GM19193 (cell line): ENCODE results near the gene SDSL.

Experiments
- POLR2A ChIP-seq: IDR thresholded peaks from 4 replicates; pipeline ENCODE4 v1.6.1; 2011; ENCODE audit not compliant: insufficient read depth, insufficient read length; ENCODE audit errors: extremely low read depth

Gene SDSL

GRCh38 chr12:113472191-113473121, 50.3 kb downstream of the SDSL start:
- TF ChIP-seq POLR2A = no peak

GRCh38 chr12:113473400-113473799, 51.2 kb downstream of the SDSL start:
- no peak for TF ChIP-seq POLR2A

GRCh38 chr12:113473942-113474341, 51.8 kb downstream of the SDSL start:
- TF ChIP-seq POLR2A = no peak

GRCh38 chr12:113474635-113475436, 52.7 kb downstream of the SDSL start:
- TF ChIP-seq POLR2A = no peak

GRCh38 chr12:113475451-113476175, 53.4 kb downstream of the SDSL start:
- TF ChIP-seq POLR2A = no peak

- no peak for TF ChIP-seq POLR2A
Measured at GRCh38 chr12:113476176-113476986, 54.2 kb downstream of the SDSL start.

GRCh38 chr12:113477171-113477841, 55.1 kb downstream of the SDSL start:
- TF ChIP-seq POLR2A = no peak

GRCh38 chr12:113477842-113478215, 55.6 kb downstream of the SDSL start:
- no peak for TF ChIP-seq POLR2A

- no peak for TF ChIP-seq POLR2A
Measured at GRCh38 chr12:113478351-113479011, 56.3 kb downstream of the SDSL start.

- TF ChIP-seq POLR2A = no peak
Measured at GRCh38 chr12:113479216-113479589, 57.0 kb downstream of the SDSL start.

- TF ChIP-seq POLR2A = no peak
Measured at GRCh38 chr12:113479590-113480335, 57.6 kb downstream of the SDSL start.

GRCh38 chr12:113480336-113480971, 58.3 kb downstream of the SDSL start:
- no peak for TF ChIP-seq POLR2A
